Small intestine (tissue), 7 donors: ENCODE measurements around the gene RASAL1. TPM values are rescaled to one million over a fixed set of nuclear protein-coding genes. Genes with fewer than 3 reads are reported as not detected.

ENCODE experiments used
- DNase-seq, 2 donors: peaks; one replicate each; pipeline versions ENCODE4 v3.0.0 to v3.0.0-alpha.2; 2013
- FAIRE-seq: peaks from 2 replicates; lab custom pipeline; 2012; peaks lifted over from hg19 to GRCh38; lab: Jason Lieb, UNC
- H3K27ac ChIP-seq, 3 donors: one replicate each; pipeline ENCODE4 v1.5.1; 2013; ENCODE audit warnings: low read length in 2 of 3, mild to moderate bottlenecking in 2 of 3, control low read depth in 1 of 3, inconsistent platforms in 1 of 3, low read depth in 1 of 3, moderate library complexity in 1 of 3
- H3K27me3 ChIP-seq, 3 donors: one replicate each; pipeline ENCODE4 v1.6.1; 2013; ENCODE audit warnings: low read length in 3 of 3, inconsistent platforms in 1 of 3; ENCODE audit not compliant: control insufficient read depth in 3 of 3, insufficient read depth in 3 of 3
- H3K36me3 ChIP-seq, 3 donors: one replicate each; pipeline ENCODE4 v1.6.1; 2013; ENCODE audit warnings: low read length in 3 of 3, inconsistent platforms in 1 of 3, low read depth in 1 of 3, mild to moderate bottlenecking in 1 of 3, moderate library complexity in 1 of 3; ENCODE audit not compliant: control insufficient read depth in 3 of 3, insufficient read depth in 2 of 3
- H3K4me1 ChIP-seq, 3 donors: one replicate each; pipeline ENCODE4 v1.6.1; 2013; ENCODE audit warnings: low read length in 2 of 3, inconsistent platforms in 1 of 3, low read depth in 1 of 3, mild to moderate bottlenecking in 1 of 3, moderate library complexity in 1 of 3; ENCODE audit not compliant: control insufficient read depth in 3 of 3, insufficient read depth in 2 of 3
- H3K4me3 ChIP-seq, 3 donors: one replicate each; pipeline ENCODE4 v1.5.1; 2013; ENCODE audit warnings: low read length in 3 of 3, control low read depth in 1 of 3, inconsistent platforms in 1 of 3, low read depth in 1 of 3, mild to moderate bottlenecking in 1 of 3, moderate library complexity in 1 of 3
- H3K9me3 ChIP-seq, 2 donors: one replicate each; pipeline ENCODE4 v1.6.1; 2013; ENCODE audit warnings: low read depth in 1 of 2, low read length in 1 of 2; ENCODE audit not compliant: control insufficient read depth in 2 of 2, insufficient read depth in 1 of 2
- WGBS, 3 donors: extraction: QIAGEN DNeasy Blood & Tissue Kit; methylation state at CpG; one replicate each; pipeline ENCODE4 v1.1.7; 2013; 5-methylcytosine and 5-hydroxymethylcytosine counted together
- polyA plus RNA-seq, 4 donors: library from polyadenylated mRNA; stranded (reverse) in 3 of 4; unstranded in 1 of 4; fragments of 200-250 nt in 3 of 4; fragments of 120-200 nt in 1 of 4; gene quantifications; one replicate each; pipeline versions ENCODE4 v1.2.1 to v1.2.3, GENCODE V29; 2013
- donor health status: healthy with polysubstance abuse.
- donor health status: control.
- donor health status: control.
- donor health status: Bipolar disorder and iron deficiency.
- donor health status: healthy.

RASAL1 gene
- polyA plus RNA-seq, 4 donors: 0.16 to 0.81 (median 0.55) TPM; not detected in 1

GRCh38 chr12:113062502-113063395, 72.8 kb downstream of the RASAL1 start:
- DNase-seq (no peak), FAIRE-seq (no peak)
- 62 to 70% (median 63%) methylated on average over 22 to 23 of the region's 23 CpGs for WGBS, 3 donors
- Histone ChIP-seq H3K36me3 (no peaks in the 10 kb centered on the region), H3K27me3 (peaks cover 0 to 8% (median 0%) of the 10 kb centered on the region in 3 donors), H3K27ac (no peak overlapping the region), H3K4me1 (no peaks in the 10 kb centered on the region), H3K9me3 (no peaks in the 10 kb centered on the region), H3K4me3 (no peak overlapping the region)

GRCh38 chr12:113061061-113061694, 74.4 kb downstream of the RASAL1 start:
- Histone ChIP-seq H3K9me3 (no peaks in the 10 kb centered on the region), H3K4me3 (no peak overlapping the region), H3K27ac (no peak overlapping the region), H3K4me1 (no peaks in the 10 kb centered on the region), H3K27me3 (peaks cover 0 to 17% (median 0%) of the 10 kb centered on the region in 3 donors), H3K36me3 (no peaks in the 10 kb centered on the region)
- 67 to 68% (median 67%) methylated on average over 10 of the region's 10 CpGs for WGBS, 3 donors
- DNase-seq (no peak), FAIRE-seq (no peak)

GRCh38 chr12:113060336-113060960, 75.1 kb downstream of the RASAL1 start:
- Histone ChIP-seq H3K36me3 (no peaks in the 10 kb centered on the region), H3K9me3 (no peaks in the 10 kb centered on the region), H3K4me3 (no peak overlapping the region), H3K4me1 (no peaks in the 10 kb centered on the region), H3K27ac (no peak overlapping the region), H3K27me3 (peaks cover 0 to 25% (median 0%) of the 10 kb centered on the region in 3 donors)
- no peak for FAIRE-seq
- 72 to 82% (median 80%) methylated on average over 7 of the region's 7 CpGs for WGBS, 3 donors
- no peak for DNase-seq

GRCh38 chr12:113059071-113059595, 76.4 kb downstream of the RASAL1 start:
- WGBS, 3 donors: 68 to 83% (median 70%) methylated on average over 8 of the region's 8 CpGs
- peaks cover 0 to 34% (median 0%) of the 10 kb centered on the region in 3 donors for H3K27me3 ChIP-seq
- FAIRE-seq: no peak
- H3K27ac ChIP-seq: no peak overlapping the region
- H3K9me3 ChIP-seq: no peaks in the 10 kb centered on the region
- no peak overlapping the region for H3K4me3 ChIP-seq
- no peak for DNase-seq
- no peaks in the 10 kb centered on the region for H3K36me3 ChIP-seq
- no peaks in the 10 kb centered on the region for H3K4me1 ChIP-seq

GRCh38 chr12:113058553-113058952, 77.0 kb downstream of the RASAL1 start:
- H3K27ac ChIP-seq: no peak overlapping the region
- H3K9me3 ChIP-seq: no peaks in the 10 kb centered on the region
- peak overlapping the region in 1 of 3 donors; percentile 51 for H3K4me3 ChIP-seq
- 84 to 90% (median 88%) methylated on average over 1 of the region's 1 CpG for WGBS, 3 donors
- peaks cover 0 to 34% (median 0%) of the 10 kb centered on the region in 3 donors for H3K27me3 ChIP-seq
- no peaks in the 10 kb centered on the region for H3K36me3 ChIP-seq
- no peak for DNase-seq
- no peak for FAIRE-seq
- H3K4me1 ChIP-seq: no peaks in the 10 kb centered on the region

- Histone ChIP-seq H3K4me1 (no peaks in the 10 kb centered on the region), H3K4me3 (peak overlapping the region; percentile 5 to 51 (median 50)), H3K36me3 (no peaks in the 10 kb centered on the region), H3K27ac (no peak overlapping the region), H3K27me3 (peaks cover 0 to 34% (median 2%) of the 10 kb centered on the region in 3 donors), H3K9me3 (no peaks in the 10 kb centered on the region)
- no peak for FAIRE-seq
- 51 to 58% (median 57%) methylated on average over 44 of the region's 44 CpGs for WGBS, 3 donors
- no peak for DNase-seq
Measured at GRCh38 chr12:113057565-113058485, 77.7 kb downstream of the RASAL1 start.

GRCh38 chr12:113056631-113057488, 78.7 kb downstream of the RASAL1 start, which contains the start of gene DTX1:
DTX1 (plus strand) TSS chr12:113056730; CDS start chr12:113058193, 1,463 bp downstream.
- Histone ChIP-seq H3K27me3 (peaks cover 0 to 34% (median 2%) of the 10 kb centered on the region in 3 donors), H3K4me1 (no peaks in the 10 kb centered on the region), H3K36me3 (no peaks in the 10 kb centered on the region), H3K4me3 (peak within 1 kb of the TSS; percentile 27 to 51 (median 50)), H3K9me3 (no peaks in the 10 kb centered on the region), H3K27ac (peak within 1 kb of the TSS in 1 of 3 donors; percentile 20)
- WGBS, 3 donors: 1 to 6% (median 4%) methylated on average over 46 to 94 of the region's 94 CpGs
- DNase-seq (no peak), FAIRE-seq (no peak)
